ENCODE data around the gene PRAME.

The PRAME gene

GRCh38 chr22:22579869-22580604, 21.0 kb upstream of the PRAME start:
- DNase-seq (ENCODE audit: low read depth): no peak

- DNase-seq (ENCODE audit: low read depth): peak; percentile 8
Observed at GRCh38 chr22:22578702-22579424, 19.8 kb upstream of the PRAME start.

DNA sequence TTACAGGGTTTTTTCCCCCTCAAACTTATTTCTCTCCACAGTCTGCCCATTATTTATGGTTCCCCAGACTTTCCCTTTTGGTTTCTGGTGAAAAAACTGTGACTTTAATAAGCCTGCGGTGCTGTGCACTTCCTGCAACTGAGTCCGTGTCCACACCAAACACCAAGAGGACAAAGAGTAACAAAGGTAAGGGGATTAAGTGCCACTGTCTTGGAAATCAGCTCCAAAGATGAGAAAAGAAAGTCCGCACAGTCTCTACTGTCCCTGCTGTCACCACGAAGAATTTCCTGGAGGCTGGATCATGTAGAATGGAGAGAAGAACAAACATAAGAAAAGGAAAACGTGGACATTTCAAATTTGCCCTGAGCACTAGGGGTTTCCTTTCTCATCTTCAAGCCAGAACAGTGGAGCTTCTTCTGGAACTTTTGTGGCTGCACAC, 17.9 kb upstream of the PRAME start:
- DNase-seq (ENCODE audit: low read depth): no peak

DNA sequence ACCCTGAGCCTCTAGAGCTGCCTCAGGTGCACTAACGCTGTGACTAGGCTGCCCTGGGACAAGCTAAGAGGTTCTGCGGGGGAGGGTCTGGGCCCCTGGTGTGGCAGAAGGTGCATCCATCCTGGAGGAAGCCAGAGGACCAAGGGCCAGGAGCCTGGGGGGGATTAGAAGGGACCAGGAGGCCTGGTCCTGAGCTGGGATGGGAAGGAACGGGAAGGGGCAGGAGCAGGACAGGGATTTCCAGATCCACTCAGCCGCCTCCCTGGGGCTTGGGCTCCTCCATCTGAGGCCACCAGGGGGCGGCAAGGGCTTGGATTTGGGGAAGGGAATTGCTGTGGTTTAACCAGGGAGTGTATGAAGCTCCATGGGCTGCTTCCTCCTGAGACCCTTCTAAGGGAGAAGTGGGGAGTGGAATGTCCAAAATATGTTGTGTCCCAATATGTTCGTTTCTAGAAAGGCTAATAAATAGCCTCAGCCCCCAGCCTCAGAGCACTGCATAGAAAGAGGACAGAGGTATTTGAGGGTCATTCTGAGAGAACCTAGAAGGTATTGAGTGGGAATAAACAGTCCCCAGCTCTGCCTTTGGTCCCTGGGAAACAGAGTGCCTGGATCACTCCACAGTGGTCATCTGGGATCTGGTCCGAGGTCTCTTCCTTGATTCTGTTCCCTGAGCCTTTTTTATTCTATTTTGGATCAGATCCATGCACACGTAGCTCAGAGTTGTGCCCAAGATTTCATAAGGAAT, 17.4 kb upstream of the PRAME start:
- DNase-seq (ENCODE audit: low read depth): no peak

- no peak for DNase-seq (ENCODE audit: low read depth)
Observed at GRCh38 chr22:22574361-22574760, 15.3 kb upstream of the PRAME start.

- DNase-seq (ENCODE audit: low read depth): no peak
Observed at GRCh38 chr22:22573047-22573889, 14.2 kb upstream of the PRAME start.

GRCh38 chr22:22571862-22572261, 12.8 kb upstream of the PRAME start:
- DNase-seq (ENCODE audit: low read depth): no peak

DNA sequence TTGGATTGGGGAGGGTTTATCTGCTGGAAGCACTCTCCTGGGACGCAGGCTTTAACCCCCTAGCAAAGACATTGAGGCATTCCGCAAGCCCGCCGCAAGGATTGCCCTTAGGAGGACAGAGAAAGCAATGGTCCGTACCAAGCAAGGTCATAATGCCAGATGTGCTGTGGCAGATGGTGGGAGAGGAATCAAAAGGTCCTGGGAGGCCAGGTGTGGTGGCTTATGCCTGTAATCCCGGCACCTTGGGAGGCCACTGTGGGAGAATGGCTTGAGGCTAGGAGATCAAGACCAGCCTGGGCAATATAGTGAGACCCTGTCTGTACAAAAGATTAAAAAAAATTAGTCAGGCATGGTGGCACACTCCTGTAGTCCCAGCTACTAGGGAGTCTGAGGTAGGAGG, 12.4 kb upstream of the PRAME start:
- DNase-seq (ENCODE audit: low read depth): no peak

DNA sequence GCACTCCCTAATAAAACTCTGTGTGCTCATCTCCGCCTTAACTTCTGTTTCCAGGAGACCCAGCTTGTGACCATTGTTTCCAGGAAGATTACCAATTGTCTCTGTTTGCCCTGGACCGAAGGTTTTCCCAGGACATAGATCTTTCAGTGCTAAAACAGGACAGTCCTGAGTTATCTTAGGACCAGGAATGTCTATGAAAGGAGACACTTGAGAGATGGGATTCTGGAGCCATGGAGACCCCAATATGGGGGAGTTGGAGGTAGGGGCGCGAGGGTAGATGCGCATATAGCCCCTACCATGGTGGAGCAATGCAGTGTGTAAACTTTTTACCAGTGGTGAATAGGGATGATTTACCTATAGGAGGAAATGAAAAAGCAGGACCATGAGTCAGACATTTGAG, 10.2 kb upstream of the PRAME start:
- DNase-seq (ENCODE audit: low read depth): no peak

- no peak for DNase-seq (ENCODE audit: low read depth)
Observed at GRCh38 chr22:22565981-22566380, 6.9 kb upstream of the PRAME start.

DNA sequence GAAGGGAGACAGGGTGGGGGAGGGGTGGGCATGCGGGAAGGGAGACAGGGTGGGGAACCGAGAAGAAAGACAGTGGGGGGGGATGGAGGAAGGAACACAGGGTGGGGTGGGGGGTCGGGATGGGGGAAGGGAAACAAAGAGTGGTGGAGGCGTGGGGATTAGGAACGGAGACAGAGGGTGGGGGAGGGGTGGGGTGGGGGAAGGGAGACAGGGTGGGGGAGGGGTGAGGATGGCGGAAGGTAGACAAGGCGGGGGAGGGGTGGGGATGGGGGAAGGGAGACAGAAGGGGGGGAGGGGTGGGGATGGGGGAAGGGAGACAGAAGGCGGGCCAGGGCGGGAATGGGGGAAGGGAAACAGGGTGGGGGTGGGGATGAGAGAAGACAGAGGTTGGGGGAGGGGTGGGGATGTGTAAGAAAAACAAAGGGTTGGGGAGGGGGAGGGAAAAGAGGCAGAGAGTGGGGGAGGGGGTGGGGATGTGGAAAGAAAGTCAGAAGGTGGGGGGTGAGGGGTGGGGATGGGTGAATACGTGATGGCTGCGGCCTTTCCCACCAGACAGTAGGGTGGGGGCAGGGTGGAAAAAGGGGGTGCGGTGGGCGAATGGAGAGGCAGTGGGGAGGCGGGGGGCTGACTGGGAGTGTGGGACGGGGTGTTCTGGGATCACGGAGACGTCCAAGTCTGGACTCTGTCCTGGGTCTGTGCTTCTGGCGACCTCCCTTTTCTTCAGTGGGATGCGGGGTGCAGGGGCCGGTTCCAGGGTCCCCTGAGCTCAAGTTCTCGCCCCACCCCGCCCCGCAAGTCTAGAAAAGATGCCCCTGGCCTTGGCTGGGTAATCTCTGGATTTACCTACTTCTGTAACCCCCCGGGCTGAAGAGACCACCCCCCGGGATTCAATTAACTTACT, 744 bp downstream of the PRAME start:
- no peak for DNase-seq (ENCODE audit: low read depth)

DNA sequence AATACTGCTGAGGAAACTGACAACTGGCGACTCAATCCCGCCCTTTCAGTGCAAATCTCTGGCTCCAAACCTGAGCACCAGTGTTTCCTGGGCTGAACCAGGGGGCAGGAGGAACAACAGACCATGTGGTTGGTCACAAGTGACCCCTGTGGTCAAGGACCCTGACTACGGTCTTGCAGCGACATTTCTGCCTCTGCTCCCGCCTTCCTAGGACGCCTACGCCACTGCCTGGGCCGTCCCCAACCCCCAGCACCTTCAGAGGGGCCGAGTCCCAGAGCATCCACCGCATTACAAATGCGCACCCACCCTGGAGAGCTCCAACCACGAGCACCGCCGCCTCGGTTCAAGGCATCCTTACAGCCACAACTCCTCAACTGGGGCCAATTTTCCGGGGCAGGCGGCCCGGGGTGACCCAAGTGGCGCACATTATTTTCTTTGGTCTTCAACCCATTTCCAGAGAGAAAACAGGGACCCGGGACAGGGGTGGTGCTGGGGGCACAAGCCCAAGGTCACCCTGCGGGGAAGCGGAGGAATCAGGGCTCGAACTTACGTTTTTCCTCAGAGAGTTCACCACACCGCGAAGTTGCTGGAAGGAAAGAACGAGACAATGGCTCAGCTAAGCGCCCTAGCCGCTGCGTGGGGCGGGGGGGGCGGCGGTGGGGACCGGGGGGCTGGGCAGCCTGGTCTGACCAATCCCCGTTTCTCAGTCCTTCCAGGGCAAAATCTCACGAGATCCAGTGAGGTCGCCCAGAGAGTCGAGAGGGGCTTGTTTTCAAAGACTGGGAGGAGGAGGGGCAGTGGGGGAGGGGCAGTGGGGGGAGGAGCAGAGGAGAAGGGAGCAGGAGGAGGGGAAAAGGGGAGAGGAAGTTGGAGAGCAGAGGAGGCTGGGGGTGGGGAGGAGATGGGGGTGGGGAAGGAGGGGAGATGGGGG, 1.8 kb downstream of the PRAME start:
- no peak for DNase-seq (ENCODE audit: low read depth)

DNA sequence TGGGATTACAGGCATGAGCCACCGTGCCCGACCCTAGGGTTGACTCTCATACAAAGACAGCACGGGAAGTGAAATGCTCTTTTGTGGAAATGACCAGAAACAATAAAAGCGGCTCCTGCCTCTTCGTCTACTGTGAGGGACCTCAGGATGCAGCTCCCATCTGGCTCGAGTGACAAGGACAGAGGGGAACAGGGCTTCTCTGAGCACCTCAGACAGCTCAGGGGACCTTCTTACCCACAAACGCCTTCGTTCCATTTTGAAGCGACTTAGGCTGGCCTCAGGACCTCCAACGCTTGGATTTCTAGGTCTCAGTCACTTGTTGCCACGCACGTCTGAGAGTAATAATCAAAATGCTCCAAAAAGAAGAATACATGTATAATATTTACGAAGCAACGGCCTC, 2.5 kb downstream of the PRAME start:
- no peak for DNase-seq (ENCODE audit: low read depth)

GRCh38 chr22:22555596-22555995, 3.5 kb downstream of the PRAME start:
- DNase-seq (ENCODE audit: low read depth): no peak

DNA sequence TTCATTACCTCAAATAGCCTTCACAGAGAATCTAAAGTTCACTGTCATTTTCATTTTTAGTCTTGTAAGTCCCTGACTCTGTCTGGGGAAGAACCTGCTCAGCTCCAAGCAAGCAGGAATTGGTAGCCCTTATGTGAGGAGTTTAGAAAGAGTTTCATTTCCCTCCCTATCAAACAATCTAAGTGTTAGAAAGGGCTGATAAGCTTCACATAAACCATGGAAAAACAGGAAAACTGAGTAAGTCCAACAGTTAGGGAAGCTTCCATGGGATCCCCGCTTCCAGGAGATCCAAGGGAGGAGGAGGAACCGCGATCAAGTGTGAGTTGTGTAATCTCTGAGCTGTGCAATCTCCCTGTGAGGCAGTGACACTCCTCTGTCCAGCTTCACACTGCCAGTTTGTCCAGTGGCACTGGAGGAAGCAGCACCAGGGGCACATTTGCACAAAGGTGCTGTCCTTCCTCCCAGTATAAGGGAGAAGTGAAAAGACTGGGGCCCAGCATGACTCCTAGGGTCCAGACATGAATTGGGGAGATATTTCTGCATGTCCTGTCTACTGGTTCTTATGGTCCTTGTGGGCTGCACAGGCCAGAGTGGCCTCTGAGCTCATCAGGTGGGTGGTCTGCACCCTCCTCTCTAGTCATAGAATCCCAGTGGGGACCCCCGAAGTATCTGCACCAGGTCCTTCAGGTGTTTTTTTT, 4.3 kb downstream of the PRAME start:
- no peak for DNase-seq (ENCODE audit: low read depth)

DNA sequence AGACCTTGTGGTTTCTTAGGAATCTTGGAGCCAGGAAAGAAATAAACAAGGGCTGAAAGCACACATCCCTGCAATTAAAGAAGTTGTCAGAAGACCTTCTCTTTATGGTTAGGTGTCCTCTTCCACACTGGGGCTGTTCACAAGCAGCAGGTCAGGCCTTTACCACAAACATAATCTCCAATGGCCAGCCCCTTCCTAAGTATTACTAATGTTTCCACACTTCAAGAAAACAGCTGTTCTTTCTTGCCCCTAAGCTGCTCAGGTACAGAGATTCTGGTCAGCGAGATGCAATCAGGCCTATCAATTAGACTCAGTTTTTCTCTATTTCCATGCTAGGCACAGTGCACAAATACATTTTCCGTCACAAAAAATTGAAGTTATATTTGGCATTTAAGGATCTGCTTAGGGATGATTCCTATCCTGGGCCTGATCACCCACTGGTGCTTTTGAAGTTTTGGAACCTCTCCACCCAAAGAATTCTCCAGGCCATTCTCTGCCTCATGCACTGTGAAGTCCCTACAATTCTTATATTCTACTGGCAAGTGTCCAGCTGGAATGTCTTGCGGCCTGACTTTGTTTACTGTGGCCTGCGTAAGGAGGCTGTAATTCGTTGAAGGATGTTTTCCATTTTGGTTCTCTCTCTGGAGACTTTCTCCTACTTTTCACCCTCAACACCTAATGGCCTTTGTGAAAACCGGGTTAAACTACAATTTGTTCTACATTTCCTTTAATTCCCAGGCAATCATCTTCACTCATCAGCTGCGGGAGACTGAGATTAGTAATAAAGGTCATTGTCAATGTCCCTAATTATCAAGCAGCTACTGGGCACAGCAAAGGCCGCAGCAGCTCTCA, 5.1 kb downstream of the PRAME start:
- DNase-seq (ENCODE audit: low read depth): no peak

DNA sequence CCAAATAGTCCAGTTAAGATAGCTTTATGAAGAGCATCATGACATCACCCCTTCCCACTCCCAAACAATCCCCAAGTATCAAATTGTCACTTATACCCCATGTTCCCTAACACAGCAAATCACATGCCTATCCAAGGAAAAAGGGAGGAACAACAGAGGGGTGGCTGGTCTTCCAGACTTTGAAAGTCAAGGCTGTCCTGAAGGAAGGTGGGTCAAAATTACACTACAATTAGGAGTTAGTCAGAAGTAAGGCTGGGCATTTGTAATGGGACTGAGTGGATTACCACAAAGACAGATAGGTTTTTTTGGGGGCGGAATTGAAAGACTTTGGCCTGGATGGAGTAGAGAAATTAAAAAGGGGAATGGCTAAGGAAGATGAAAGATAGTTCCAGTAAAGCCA, 5.9 kb downstream of the PRAME start:
- DNase-seq (ENCODE audit: low read depth): no peak

DNA sequence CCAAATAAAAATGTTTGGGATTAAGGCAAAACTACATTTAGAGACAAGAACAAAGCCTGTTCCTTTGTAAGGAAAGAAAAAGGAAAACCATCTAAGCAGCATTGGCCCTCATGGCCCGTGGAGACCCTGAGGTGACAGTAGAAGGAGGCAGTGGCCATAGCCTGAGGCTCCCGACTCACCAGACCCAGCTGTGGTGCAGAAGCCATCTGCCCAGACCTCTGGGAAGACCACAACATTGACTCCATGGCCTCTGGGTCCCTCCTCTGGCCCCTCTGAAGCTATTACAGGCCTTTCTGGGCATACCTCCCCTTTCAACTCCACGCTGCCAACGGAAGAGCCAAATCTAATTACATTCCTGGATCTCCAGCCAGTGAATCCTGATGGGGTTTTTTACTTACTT, 6.4 kb downstream of the PRAME start:
- no peak for DNase-seq (ENCODE audit: low read depth)
